Endothelial cell (in vitro differentiated cells): ENCODE results near the gene TAF1A. TPM values are rescaled to one million over a fixed set of nuclear protein-coding genes. Genes with fewer than 3 reads are reported as not detected.
A peak's percentile ranks its signal among the peaks of the same experiment; 100 is the strongest.

Experiments used
- DNase-seq: peaks from one replicate; pipeline ENCODE4 v3.0.0; 2021; ENCODE audit warnings: low spot score
- H3K27ac Mint-ChIP-seq: one replicate; pipeline ENCODE4 v1.8.0; 2021; ENCODE audit warnings: mixed read lengths, inconsistent platforms; ENCODE audit not compliant: unreplicated experiment
- H3K27me3 Mint-ChIP-seq: one replicate; pipeline ENCODE4 v1.8.0; 2021; ENCODE audit warnings: mild to moderate bottlenecking, moderate library complexity, mixed read lengths, inconsistent platforms; ENCODE audit not compliant: unreplicated experiment
- H3K36me3 Mint-ChIP-seq: one replicate; pipeline ENCODE4 v1.8.0; 2021; ENCODE audit warnings: mild to moderate bottlenecking, low read depth, mixed read lengths, inconsistent platforms; ENCODE audit not compliant: unreplicated experiment
- H3K4me1 Mint-ChIP-seq: one replicate; pipeline ENCODE4 v1.8.0; 2021; ENCODE audit warnings: mild to moderate bottlenecking, mixed read lengths, inconsistent platforms; ENCODE audit not compliant: unreplicated experiment
- H3K4me3 Mint-ChIP-seq: one replicate; pipeline ENCODE4 v1.8.0; 2021; ENCODE audit warnings: mild to moderate bottlenecking, mixed read lengths, inconsistent platforms; ENCODE audit not compliant: unreplicated experiment
- H3K9me3 Mint-ChIP-seq: one replicate; pipeline ENCODE4 v1.8.0; 2021; ENCODE audit warnings: mixed read lengths, inconsistent platforms; ENCODE audit not compliant: unreplicated experiment
- total RNA-seq: library from RNA; stranded (reverse); fragmentation: NEBNext Ultra II Directional; extraction: Animal tissue kit (Norgen Biotek cat#: 25700); gene quantifications from one replicate; pipeline ENCODE4 v1.2.1, GENCODE V29; 2021; ENCODE audit not compliant: unreplicated experiment
- TF ChIP-seq, protein P1 (sequence below): fragments of 200-600 bp; sonication (generic); IDR thresholded peaks from one replicate; pipeline ENCODE4 v1.5.0; 2021; ENCODE audit warnings: antibody characterized with exemption; ENCODE audit not compliant: unreplicated experiment

TAF1A gene
- total RNA-seq, 1 donor from 2014 or later = 6.6 TPM

DNA sequence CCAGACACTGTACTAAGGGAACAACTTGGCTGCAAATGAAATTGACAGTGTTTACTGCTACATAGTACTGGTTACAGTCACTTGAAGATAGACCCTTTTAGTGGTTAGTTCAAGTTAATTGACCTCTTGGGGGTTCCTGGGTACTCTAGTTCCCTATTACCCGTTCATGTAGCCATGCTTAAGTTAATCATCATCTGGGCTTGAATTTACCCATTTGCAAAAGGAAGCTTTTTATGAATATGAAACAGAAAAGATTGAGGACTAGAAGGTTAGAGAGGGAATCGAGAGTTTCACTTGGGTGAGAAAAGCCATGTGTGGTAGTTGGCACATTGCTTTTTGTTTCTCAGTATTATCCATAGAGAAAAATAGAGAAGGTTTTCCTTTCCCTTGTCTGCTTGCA is 30.8 kb upstream of the TAF1A start:
- TF ChIP-seq, protein P1, sequence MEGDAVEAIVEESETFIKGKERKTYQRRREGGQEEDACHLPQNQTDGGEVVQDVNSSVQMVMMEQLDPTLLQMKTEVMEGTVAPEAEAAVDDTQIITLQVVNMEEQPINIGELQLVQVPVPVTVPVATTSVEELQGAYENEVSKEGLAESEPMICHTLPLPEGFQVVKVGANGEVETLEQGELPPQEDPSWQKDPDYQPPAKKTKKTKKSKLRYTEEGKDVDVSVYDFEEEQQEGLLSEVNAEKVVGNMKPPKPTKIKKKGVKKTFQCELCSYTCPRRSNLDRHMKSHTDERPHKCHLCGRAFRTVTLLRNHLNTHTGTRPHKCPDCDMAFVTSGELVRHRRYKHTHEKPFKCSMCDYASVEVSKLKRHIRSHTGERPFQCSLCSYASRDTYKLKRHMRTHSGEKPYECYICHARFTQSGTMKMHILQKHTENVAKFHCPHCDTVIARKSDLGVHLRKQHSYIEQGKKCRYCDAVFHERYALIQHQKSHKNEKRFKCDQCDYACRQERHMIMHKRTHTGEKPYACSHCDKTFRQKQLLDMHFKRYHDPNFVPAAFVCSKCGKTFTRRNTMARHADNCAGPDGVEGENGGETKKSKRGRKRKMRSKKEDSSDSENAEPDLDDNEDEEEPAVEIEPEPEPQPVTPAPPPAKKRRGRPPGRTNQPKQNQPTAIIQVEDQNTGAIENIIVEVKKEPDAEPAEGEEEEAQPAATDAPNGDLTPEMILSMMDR = no peak
- Mint-ChIP-seq H3K4me1 (peaks cover 15% of the 10 kb centered on the region), H3K36me3 (peaks cover 11% of the 10 kb centered on the region), H3K27me3 (no peaks in the 10 kb centered on the region), H3K27ac (no peak overlapping the region), H3K4me3 (no peak overlapping the region), H3K9me3 (no peaks in the 10 kb centered on the region)
- no peak for DNase-seq

DNA sequence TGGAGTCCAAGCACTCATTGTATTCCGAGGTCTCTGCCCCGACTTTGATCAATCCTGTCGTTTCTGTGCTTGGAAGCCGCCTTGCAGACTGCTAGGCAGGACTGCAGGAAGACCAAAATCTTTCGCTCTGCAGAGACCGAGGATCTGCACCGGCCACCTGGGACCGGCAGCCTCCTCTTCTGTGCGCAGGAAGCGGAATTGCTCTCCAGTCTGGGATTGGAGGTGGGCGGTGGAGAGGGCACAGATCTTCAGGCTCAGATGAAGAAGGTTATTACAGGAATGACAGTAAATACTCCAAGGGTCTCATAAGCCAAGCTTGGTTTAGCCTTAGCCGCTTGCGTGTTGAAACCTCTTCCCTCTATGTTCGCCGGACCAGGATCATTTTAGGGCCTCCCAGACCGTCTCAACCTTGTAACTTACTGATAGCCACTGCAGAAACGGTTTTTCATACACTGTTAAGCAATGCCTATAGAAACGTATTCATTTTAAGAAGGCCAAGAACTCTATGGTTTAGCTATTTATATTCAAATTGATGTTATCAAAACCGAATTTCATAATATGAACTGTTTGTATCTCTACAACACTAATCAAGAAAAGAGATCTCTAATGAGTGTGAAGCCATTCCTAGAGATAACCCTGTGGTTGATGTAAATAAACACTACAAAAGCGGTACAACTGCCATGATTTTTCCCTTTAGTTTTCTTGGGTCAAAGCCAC is 29.3 kb upstream of the TAF1A start:
- H3K9me3 Mint-ChIP-seq = no peaks in the 10 kb centered on the region
- TF ChIP-seq, protein P1 = no peak
- H3K27me3 Mint-ChIP-seq = no peaks in the 10 kb centered on the region
- H3K4me1 Mint-ChIP-seq = peaks cover 15% of the 10 kb centered on the region
- H3K4me3 Mint-ChIP-seq = peak overlapping the region; percentile 95
- peaks cover 11% of the 10 kb centered on the region for H3K36me3 Mint-ChIP-seq
- DNase-seq = peak; percentile 51
- H3K27ac Mint-ChIP-seq = peak overlapping the region; percentile 62

DNA sequence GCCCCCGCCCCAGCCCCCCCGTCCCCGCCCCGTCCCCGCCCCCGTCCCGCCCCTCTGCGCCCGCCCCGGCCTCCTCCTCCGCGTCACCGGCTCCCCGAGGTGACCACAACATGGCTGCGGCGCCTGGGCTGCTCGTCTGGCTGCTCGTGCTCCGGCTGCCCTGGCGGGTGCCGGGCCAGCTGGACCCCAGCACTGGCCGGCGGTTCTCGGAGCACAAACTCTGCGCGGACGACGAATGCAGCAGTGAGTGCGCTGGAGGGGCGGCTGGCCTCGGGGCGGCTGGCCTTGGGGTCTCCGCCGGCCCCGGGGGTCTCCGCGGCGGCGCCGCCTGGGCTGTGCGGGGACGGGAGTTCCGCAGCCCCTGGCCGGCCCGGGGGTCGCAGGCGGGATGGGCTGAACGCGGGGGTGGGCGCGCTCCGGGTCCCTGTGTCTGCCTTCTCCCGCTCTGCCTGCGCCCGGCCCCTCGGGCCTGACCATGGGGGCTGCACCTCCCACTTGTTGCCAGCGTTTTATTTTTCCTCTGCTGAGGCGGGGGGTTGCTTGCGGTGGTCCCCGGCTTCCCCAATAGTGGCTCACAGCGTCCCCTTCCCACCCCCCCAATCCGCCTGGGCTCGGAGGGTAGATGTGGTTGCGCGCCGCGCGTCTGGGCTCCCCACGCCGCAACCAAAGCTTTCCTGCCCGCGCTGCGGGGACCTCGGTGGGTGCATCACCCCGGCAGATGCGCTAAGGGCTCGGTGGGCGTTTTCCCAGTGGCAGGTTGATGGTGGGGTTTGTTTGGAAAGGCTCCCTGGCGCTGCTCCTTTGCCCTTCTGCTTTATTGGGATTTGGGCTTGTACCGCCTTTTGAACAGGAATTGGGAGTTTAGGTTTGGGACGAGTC is 28.5 kb upstream of the TAF1A start, which contains the start of gene MIA3:
Gene MIA3 (plus strand): TSS at position 97 of the 879 bp plus-strand sequence. CDS start 14 bp downstream, at position 111.
- peak; percentile 72 for DNase-seq
- Mint-ChIP-seq H3K9me3 (no peaks in the 10 kb centered on the region), H3K27me3 (no peaks in the 10 kb centered on the region), H3K36me3 (peaks cover 6% of the 10 kb centered on the region), H3K4me1 (peaks cover 15% of the 10 kb centered on the region), H3K4me3 (peak within 1 kb of the TSS; percentile 95), H3K27ac (peak within 1 kb of the TSS; percentile 62)
- TF ChIP-seq, protein P1 = no peak

DNA sequence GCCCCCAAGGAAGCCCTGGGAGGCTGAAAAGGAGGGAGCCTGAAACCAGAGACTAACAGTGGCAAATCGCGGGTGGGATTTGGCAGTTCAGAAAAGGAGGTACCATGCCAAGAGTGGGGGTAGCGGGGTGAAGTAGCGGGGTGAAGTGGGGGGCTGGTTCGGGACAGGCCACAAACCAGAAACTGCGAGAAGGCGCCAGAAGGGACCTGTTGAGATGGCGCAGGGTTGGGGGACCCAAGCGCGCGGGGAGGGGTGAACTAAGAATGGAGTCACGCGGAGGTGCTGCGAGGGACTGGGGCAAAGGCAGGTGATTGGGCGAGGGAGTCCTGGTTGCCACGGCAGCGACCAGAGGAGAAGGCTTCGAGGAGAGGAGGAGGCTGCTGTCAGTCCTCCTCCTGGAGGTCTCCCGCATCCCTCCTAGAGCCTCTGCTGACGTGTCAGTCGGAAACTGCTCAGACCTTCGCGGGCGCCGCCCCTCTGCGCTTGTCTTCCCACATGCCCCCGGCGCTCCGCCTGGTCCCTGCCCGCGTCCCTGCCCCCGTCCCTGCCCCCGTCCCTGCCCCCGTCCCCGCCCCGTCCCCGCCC is 27.7 kb upstream of the TAF1A start:
- Mint-ChIP-seq H3K4me1 (peaks cover 15% of the 10 kb centered on the region), H3K36me3 (no peaks in the 10 kb centered on the region), H3K9me3 (no peaks in the 10 kb centered on the region), H3K27ac (no peak overlapping the region), H3K4me3 (peak overlapping the region; percentile 87), H3K27me3 (no peaks in the 10 kb centered on the region)
- TF ChIP-seq, protein P1 = no peak
- DNase-seq = peak; percentile 80
